HL-60 (cell line): ENCODE data around the gene INSC.

Source experiments
- CTCF ChIP-seq: IDR thresholded peaks from one replicate; pipeline ENCODE4 v1.5.1; 2011; ENCODE audit warnings: low read length, control low read depth, inconsistent platforms; ENCODE audit not compliant: insufficient read depth
- GABPA ChIP-seq: IDR thresholded peaks from 2 replicates; pipeline ENCODE4 v1.6.1; 2012; ENCODE audit warnings: low read depth

DNA sequence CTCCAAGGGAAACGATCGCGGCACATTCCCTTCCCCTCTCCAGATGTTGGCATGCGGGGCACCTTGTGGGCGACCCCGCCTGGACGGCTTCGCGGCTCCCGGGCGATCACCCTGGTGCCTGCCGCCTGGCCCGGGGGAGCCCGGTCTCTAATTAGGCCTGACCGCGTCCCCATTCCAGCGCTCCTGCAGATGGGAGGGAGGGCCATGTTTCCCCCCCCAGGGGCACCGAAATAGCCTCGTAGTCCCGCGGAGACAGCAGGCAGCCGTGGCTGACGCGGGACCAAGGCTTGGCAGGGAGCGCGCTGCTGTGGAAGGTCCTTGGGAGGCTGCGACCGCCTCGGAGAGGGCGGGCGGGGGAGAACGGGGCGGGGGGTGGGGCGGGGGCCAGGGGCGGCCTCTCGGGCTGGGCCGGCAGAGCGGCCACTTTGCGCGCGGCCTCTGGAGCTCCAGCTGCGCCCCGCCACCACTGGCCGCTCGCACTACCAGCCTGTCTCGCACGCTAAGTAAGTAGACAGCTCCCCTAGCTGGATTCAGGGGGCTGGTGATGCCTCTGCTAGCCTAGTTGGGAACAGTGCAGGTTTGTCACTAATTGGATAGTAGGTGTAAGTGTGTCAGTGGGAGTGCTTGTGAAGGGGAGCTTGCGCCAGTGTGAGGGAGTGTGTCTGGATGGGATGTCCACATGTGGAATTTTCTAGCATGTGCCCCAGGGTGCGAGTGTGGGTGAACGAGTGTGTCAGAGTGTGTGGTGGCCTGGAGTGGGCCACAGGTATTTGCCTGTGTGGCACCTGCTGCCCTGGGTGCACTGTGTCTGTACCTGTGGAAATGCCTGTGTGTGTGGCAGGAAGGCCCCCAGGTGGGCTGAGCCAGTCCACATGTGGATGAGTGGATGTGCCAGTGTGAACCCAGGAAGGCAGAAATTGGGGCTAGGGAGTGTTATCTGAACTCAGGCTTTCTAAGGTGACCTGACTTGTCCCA is at the start of gene INSC:
- TF ChIP-seq CTCF = no peak
- no peak for TF ChIP-seq GABPA
